ENCODE data around the gene RMDN3.

RMDN3 gene

DNA sequence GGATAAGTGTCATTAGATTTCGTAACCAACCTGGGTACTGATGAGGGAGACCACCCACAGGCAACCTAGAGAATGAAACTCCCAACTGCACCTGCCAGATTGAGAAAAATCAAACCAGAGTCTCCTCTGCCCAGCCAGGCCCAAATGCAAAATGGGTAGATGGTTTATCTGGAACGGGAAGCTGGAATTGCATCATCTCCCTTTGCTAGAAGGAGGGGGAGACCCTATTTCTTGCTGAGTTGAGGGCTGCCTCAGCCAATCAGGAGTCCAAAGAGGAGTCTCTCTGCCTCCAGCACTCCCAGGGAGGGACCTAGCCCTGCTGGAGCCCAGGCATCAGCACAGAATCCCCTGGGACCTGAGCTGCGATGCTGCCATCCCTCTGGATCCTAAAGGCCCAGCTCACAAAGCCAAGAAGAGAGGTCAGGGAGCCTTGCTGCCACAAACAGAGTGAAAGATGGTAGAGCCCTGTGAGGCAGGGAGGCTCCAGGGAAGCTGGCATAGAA lies 8.1 kb downstream of the RMDN3 start:
- no peak for DNase-seq

DNA sequence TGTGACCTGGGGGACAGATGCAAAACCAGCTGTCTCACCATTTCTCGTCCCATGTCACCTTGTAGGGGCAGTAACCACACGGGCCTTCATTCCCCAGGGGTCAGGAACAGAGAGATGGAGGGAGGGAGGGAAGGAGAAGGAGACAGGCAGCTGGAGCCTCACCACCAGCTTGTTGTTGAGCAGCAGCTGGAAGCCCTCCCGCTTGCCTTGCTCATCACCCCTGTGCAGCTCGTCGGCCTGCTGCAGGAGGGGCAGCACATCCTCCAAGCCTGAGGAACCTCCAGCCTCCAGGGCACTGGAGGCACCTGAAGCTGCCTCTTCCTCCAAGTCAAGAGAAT lies 10.3 kb downstream of the RMDN3 start:
- no peak for DNase-seq

DNA sequence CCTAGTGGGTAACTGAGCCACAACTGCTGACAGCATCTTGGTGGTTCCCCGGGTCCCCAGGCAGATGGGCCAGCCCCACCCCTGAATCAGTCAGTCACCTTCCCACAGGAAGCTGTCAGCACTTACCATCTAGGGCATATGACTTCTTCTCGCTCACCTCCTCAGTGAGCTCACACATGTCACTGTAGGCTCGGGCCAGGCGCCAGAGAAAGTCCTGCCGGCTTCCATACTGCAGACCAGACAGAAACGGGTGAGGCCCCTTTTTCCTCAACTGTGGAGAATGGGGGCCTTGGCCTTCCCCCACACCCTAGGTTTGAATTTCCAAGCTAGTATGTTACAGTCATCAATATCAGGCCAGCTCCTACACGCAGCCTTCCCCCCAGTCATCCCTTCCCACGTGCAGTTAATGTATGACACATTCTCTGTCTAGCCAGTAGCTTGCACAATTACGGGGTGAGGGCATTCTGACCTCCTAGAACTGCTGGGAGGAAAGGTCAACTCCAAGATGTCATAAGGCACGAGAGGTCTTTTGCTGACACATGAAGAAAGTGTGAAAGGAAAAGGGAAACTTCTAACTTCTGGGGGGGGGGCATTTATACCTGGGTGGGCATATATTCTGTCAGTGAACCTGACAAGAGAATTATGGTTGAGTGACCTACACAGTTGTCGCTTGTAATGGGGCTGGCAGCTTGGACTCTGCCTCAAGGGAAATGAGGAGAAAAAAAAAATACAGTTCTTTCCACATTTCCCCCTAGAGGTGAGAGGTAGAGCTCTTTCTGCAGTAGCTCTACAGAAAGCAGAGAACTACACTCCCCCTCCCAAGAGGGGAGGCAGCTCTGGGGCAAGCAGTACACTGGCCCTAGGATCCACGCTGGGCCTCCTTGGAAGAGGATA lies 10.9 kb downstream of the RMDN3 start:
- DNase-seq: no peak

DNA sequence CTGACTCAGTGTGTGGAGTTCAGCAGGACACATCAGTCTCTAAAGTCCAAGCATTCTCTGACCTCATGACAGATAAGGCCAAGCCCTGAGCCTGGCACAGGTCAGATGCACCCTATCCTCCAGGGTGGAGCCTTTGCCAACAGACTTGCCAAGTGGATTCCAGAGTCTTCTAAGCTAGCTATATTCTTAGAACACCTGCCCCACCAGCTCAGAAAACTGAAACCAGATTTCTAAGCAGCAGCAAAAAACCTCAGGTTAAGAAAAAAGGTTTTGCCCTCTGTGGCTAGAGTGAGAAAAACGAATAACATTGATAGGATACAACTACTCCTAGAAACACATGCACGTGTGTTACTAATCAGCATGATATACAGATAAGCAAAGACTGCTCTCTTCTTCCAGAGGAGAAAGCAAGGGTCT lies 11.6 kb downstream of the RMDN3 start:
- no peak for DNase-seq

DNA sequence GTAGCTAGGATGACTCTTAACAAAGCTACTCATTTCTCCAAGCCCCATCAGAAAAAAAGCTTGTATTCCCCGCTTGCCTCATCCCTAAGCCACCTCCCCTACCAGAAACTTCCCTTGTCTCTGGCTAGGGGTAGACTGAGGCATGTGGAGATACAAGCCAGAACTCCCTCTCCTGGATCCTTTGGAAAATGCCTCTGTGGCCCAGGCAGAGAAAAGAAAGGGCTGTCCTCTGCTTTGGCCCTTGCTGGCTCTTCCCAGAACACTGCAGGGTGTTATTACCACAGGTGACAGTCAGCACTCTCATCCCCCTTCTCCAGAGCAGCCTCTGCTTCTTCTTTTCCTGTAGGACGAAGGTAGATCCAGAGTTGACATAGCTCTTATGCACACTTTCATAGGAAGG lies 15.2 kb downstream of the RMDN3 start:
- DNase-seq: no peak

DNA sequence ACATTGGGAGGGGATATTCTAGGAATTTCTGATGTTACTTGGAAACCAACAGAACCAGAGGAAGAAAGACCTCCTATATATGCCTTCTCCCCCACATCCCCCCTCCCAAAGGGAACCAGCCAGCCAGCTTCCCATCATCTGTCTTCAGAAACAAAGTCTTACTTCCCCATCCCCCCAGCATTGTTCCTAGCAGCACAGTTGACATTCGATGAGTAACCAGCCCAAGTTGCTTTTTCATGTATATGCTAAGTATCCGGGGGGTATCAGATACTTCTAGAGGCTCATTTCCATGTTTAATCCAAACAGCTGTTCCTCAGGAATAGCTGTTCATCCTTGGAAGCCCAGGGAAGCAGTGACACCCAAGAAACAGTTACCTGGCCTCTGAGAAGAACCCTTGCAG lies 16.0 kb downstream of the RMDN3 start:
- DNase-seq: no peak

DNA sequence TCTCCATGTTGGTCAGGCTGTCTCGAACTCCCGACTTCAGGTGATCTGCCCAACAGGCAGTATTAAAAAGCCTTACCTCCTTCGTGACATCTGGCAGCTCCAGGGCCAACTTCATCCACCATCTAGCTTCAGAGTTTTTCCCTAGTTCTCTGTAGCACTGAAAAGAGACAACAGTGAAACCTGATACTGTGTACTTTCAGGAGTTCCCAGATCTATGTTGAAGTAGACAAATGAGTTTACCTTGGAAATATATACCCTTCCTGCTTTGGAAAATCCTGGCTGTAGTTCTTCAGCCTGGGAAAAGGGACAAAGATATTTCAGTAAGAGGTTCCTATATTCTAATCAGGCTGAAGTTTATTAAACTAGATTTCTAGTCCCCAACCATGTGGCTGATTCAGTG lies 18.0 kb downstream of the RMDN3 start:
- no peak for DNase-seq

DNA sequence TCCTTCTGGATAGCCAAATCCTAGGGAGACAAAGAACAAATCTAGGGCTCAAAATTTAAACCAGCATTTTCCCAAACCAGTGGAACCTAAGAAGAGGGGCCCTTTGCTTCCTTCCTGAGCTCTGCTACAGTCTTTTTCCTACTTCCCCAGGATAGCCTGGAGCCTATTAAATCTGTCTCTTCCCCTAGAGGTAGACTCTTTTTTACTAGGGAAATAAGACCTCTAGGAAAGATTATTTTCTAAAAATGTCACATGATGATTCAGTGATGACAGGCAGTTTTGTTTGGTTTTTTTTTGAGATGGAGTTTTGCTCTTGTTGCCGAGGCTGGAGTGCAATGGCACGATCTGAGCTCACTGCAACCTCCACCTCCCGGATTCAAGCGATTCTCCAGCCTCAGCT lies 18.5 kb downstream of the RMDN3 start:
- no peak for DNase-seq

DNA sequence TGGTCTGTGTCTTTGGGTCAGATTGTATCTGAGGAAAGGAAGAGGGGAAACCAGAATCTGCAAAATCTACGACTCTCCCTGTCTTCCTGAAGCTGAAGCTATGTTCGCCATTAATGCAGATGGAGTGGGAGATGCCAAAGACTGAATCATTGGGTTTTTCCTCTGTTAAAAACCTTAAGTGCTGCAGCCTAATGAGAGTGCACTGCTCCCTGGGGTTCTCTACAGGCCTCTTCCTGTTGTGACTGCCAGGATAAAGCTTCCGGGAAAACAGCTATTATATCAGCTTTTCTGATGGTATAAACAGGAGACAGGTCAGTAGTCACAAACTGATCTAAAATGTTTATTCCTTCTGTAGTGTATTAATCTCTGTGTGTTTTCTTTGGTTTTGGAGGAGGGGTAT lies 24.0 kb downstream of the RMDN3 start:
- DNase-seq: no peak

DNA sequence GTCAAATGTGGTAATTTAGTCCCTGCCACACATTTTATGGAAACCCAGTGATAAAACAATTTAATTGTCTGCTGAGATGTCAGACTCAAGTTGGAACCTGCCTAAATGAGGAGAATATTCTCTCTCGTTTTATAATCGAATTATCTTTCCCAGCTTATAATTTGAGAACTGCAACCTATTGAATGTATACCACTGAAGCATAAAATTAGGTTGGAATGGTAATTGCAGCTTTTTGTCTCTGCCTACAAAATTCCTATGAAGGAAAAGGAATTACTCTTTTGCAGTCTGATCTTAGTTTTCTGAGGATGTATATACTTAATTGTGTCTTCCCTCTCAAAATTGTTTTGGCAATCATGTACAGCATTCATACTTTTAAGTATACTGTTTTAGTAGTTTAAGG lies 31.1 kb downstream of the RMDN3 start:
- DNase-seq: no peak

DNA sequence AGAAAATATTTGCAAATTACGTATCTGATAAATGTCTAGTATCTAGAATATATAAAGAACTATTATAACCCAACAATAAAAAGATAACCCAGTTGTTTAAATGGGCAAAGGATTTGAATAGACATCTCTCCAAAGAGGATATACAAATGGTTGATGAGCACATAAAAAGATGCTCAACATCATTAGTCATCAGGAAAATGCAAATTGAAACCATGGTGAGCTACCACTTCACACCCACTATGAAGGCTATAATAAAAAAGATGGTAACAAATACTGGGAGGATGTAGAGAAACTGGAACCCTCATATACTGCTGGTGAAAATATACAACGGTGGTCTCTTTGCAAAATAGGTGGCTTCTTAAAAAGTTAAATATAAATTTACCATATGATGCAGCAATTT lies 32.1 kb downstream of the RMDN3 start:
- DNase-seq: no peak

DNA sequence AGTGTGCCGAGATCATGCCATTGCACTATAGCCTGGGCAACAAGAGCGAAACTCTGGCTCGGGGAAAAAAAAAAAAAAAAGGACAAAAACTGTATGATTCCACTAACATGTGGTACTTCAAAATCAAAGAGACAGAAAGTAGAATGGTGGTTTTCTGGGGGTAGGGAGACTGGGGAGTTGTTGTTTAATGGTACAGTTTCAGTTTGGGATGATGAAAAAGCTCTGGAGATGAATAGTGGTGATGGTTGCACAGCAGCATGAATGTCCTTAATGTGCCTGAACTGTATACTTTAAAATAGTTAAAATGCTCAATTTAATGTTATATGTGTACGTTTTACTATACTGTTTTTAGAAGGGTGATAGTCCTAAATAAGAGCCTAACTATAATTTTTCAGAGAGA lies 32.7 kb downstream of the RMDN3 start:
- no peak for DNase-seq

DNA sequence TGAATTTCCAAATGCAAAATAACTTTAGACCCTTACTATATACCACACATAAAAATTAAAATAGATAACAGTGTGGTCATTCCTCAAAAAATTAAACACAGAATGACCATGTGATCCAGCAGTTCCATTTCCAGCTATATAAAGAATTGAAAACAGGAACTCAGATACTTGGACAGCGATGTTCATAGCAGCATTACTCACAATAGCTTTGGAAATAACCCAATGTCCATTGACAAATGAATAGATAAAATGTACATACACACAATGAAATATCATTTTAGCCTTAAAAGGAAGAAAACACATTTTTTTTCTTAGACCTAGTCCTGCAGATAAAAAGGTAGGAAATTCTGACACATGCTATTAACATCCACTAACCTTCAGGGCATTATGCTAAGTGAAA lies 33.4 kb downstream of the RMDN3 start:
- DNase-seq: no peak

DNA sequence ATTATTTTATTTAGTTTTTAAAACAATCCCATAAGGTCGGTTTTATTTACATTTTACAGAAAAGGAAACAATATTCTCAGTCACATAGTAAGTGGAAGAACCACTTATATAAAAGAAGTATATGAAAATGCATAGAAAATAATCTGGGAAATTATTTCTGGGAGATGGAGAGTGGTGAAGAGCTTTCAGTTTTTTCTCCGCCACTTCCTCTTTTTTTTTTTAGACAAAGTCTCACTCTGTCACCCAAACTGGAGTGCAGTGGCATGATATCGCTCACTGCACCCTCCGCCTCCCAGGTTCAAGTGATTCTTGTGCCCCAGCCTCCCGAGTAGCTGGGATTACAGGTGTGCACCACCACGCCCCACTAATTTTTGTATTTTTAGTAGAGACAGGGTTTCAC lies 38.9 kb downstream of the RMDN3 start:
- DNase-seq: no peak

DNA sequence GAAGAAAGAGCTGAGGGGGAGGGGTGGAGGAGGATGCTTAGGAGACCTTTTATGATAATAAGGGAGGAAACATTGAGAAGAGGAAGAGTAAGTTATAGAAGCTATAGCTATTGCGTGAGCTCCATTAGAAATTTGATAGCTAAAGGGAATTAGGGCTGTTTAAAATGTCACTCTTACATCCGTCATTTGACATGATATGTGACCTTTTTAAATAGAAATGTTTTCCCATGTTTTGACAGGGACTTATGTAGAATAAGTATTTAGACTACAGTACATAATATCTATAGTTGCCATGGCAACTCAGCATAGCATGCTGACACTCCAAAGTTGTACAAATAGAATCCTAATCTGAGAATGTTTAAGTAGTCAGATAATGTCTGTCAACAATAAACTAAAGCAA lies 40.9 kb downstream of the RMDN3 start:
- DNase-seq: no peak

DNA sequence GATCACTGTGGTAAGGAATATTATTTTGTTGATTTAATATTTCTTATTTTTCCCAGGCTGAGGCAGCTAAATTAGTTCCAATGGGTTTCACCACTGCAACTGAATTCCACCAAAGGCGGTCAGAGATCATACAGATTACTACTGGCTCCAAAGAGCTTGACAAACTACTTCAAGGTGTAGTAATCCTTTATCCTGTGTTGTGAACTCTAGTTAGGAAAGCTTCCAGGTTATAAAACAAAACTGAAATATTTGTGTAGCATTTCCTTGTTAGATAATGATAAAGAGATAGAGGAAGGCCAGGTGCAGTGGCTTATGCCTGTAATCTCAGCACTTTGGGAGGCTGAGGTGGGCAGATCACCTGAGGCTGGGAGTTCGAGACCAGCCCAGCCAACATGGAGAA lies 48.9 kb downstream of the RMDN3 start:
- DNase-seq: no peak

DNA sequence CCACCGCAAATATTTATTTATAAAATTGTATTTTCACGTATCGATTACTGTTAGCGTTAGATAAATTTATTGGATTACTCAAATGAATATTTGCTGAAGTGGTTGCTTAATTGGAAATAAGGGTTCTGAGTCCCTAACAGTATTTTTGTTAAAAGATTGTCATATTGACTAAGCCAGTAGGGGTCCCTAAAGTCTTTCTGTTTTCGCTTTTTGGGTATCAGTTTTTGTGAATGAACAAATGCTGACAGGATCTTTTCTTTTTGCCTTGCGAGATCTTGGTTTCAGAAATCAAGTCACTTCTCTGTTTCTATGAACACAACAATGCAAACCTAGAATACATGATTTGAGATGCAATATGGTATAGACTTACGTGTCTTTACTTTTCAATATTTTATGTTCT lies 53.0 kb downstream of the RMDN3 start:
- no peak for DNase-seq

DNA sequence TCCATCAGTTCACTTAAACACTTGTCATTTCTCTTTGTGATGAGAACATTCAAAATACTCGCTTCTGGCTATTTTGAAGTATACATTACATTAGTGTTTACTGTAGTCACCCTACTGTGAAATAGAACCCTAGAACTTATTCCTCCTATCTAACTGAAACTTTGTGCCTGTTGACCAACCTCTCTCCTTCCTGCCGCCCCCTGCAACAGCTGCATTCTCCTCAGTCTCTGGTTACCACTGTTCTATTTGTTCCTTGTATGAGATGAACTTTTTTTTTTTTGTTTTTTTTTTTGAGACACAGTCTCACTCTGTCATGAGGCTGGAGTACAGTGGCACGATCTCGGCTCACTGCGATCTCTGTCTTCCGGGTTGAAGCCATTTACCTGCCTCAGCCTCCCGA lies 57.1 kb downstream of the RMDN3 start:
- no peak for DNase-seq

DNA sequence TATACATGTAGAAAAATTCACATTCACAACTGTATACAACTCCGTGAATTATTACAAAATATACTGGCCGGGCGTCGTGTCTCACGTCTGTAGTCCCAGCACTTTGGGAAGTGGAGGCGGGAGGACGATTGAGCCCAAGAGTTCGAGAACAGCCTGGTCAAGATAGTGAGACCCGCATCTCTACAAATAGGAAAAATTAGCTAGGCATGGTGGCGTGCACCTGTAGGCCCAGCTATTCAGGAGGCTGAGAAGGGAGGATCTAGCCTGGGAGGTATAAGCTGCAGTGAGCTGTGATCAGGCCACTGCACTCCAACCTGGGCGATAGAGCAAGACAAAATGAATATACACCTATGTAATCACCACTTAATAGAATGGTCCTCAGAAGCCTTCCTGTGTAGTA lies 58.8 kb downstream of the RMDN3 start:
- DNase-seq: no peak

DNA sequence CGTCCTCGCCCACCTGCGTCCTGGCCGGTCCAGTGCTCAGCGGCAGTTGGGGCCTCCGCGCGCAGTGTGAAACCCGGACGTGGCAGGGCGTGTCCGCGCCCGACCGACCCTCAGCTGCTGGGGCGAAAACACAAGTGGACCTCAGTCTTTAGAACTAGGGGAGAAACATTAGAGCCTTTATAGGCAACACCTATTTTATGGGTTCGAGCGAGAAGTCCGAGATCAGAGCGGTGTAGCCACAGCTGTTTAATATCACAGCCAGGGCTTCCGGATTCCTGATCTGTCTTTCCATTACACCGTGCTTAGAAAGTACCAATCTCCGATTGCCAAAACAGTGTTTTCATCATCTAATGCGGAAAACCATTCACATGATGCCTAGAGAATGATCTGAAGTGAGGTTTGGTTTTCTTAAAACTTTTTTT lies 59.6 kb downstream of the RMDN3 start:
- DNase-seq: no peak

DNA sequence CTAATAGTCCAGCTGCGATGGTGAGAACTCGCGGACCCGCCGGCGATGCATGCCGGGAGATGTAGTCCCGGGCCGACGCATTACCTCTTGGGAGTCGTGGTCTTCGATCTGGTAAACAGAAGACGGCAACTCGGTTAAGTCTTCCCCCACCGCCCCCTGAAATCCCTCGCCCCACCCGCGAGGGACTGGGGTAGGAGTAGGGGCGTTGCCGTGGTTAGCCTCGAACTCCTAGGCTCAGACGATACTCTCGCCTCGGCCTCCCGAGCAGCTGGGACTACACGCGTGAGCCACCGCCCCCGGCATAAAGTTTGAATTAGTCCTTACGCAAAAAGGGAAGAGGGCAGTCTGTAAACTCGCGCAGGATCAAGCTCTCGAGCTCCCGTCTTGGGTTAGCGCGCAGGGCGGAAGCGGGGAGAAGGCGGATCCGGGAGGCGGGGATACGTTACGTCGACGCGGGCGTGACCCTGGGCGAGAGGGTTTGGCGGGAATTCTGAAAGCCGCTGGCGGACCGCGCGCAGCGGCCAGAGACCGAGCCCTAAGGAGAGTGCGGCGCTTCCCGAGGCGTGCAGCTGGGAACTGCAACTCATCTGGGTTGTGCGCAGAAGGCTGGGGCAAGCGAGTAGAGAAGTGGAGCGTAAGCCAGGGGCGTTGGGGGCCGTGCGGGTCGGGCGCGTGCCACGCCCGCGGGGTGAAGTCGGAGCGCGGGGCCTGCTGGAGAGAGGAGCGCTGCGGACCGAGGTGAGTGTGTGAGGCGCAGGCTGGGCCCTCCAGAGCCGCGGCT lies 60.2 kb downstream of the RMDN3 start, which contains the start of gene RAD51:
RAD51 (plus strand) TSS at position 487 of the 781 bp plus-strand sequence. CDS start 3,585 bp downstream, outside the sequence.
- DNase-seq: peak; percentile 55

DNA sequence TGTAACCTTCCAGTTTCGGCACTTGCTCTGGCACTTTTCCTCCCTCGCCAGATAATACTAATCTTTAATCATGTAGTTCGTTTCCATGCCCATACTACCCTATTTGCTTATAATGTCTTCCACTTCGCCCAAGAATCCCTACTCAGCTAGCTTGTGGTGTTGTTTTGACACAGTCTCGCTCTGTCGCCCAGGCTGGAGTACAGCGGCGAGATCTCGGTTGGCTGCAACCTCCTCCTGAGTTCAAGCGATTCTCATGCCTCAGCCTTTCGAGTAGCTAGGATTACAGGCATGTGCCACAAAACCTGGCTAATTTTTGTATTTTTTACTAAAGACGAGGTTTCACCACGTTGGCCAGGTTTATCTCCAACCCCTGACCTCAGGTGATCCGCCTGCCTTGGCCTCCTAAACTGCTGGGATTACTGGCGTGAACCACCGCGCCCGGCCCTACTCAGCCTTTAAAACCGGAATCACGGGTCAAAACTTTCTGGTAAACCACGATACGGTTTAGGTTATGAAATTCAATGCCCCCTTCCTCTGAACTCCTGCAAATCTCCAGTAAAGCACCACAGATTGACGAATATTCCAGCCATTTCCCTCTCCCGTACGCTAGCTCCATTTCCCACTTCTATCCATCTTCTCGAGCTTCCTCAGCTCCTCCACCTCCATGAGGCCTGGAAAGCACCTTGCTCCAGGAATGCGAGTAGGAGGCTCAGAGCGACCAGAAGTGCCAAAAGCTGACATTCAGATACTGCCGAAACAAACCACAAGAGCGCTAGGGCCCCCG lies 61.0 kb downstream of the RMDN3 start:
- DNase-seq: no peak

DNA sequence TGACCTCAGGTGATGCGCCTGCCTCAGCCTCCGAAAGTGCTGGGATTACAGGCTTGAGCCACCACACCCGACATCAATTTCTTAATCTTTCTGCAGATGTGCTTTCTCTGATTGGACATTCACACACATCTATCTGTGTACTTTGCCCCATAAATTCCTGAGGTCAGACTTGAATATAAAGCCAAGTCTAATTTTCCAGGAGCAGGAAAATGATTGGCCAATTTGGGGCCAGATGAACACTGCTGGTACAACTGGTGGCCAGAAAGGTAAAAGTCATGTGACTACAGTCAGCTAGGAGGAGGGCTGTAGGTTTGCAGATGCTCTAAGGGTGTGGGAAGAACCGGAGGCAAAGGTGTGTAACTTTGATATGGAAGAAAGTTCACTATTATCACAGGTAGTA lies 63.3 kb downstream of the RMDN3 start:
- no peak for DNase-seq

Measured in NCI-H2107 (cell line).